ENCODE results near the gene MAST4.

The MAST4 gene

DNA sequence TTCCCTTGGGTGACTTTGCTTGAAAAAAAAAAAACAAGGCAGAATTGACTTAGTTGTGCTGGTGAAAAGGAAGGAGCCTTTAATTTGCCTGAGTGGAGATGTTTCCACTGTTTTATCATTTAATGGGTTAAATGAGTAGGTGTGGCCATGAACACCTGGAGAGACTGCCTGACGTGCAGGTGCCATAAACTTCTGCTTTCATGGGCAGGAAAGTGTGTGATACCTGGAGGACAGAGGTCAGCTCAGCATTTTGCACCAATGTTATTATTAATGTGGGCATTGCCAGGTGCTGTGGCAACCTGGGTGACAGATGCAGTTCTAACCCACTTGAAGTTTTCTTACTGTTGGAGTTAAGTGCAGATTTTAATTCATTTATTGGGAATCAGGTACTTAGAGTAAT, 455.0 kb downstream of the MAST4 start:
- DNase-seq: no peak

DNA sequence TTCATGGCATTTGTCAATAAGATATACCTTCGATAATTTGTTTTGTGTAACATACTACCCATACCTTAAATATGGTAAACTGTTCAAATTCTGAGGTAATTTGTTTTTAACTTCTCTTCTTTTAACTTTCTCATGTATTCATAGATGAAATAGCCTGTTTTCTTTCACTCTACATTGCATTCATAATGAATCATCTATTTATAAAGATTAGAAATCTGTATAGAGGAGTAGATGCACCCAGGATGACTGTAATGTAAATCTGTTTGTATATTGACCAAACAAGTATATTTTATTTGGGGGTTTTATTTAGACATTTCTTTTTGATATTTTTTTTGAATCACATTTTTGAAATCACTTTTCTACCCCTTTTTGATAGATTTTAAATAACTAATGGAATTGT, 455.8 kb downstream of the MAST4 start:
- DNase-seq: no peak

DNA sequence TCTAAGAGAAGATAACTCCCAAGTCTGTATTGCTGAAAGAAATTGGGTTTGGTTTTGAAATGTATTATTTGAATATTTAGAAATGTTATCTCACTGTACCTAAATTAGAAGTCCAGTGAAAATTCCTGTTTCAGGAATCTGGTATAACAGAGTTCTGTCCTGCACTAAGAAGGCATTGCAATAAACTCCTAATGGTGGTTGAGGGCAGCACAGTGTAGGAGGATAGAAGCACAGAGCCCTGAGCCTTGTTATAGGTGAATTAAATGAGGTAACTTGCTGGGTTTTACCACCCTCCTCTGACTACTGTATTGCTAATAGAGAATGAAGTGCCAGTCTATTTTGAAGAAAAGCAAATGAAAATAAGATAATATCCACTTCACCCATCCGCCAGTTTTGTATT, 457.0 kb downstream of the MAST4 start:
- DNase-seq: no peak

DNA sequence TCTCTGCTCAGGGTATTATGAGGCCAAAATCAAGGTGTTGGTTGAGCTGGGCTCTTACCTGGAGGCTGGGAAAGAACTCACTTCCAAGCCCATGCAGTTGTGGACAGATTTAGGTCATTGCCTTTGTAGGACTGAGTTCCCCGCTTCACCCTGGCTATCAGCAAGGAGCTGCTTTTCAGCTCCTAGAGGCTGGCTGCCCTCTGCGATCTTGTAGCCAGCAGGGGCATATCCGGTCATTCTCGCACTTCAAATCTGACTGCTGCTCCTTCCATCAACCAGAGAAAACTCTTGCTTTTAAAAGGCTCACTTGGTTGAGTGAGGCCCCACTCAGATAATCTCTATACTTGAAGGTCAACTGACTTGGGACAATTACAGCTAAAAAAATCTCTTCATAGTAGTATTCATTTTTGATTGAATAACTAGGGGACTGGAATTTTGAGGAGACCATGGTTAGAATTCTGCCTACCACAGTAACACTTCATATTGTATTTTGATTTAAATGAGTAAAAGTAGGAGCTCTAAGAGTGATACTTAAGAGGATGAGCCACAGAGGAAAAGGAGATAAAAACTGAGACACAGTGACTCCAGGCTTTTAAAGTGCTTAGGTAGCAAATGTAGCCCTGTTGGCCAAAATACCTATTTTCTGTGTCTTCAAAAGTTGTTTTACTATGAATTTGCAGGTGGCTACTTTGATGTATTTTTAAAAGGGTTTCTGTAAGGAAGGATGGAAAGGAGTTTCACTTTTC, 463.0 kb downstream of the MAST4 start:
- DNase-seq: no peak

DNA sequence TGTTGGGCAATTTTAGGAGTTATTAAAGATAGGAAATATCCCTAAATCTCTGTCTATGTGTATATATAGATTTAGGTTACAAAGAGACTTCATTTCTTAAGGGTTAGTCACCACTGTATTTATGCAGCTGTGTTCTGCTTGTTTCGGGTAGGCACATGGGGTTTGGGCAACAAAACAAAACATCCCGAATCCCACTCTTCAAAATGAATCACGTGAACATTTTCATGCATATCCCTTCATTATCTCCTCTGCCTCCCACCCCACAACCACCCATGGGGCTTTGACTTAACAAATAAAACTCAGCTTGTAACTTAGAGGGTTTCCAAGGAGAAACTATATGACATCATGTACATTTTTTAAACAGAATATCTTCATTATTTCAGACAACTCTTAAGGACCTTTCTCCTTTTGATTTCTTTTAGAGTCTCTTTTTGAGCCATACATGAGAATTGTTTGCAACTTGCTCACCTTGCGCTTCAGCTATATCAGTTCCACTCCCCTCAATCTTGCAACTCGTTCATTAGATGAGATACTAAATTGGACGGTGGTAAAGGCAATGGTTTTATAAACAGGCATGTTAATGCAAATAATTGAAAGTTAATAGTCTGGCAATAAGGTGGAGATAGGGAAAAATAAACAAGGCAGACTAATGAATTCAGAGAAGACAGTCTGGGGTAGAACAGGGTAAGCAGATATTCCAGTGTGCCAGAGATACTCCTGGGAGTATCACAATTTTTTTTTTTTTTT, 463.7 kb downstream of the MAST4 start:
- DNase-seq: no peak

DNA sequence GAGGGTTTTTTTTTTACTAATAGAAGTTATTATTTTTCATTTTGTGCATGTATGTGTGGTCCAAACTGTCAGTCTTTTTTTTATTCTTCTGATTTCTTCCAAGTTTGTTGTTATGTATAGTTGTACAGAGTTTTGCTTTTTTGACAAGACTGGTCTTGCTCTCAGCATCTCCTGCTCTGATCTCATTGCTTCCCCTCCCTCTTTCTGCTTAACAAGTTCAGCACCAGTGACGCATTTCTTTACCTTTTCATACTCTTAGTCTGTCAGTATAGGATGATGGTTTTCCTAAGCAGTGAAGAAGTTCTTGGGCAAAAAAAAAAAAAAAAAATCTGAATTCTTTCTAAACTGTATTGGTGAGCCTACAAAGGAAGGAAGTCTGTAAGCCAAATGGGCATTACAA, 465.3 kb downstream of the MAST4 start:
- no peak for DNase-seq

DNA sequence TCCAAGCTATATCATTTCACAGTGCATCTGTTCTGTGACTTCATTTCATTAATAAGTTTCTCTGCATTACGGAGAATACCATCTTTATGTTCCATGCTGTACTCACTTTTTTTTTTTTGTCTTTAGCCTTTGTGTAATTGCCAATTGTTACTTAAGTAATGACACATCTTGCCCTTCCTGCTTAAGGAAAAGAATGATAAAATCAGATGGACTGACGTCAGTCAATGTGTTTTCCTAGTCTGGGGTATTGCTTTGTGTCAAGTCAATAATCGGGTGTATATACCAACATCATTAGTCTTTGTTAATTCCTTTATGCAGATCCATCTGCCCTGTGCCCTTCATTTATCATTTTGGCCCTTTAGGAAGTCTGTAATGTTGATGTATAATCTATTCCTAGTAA, 466.9 kb downstream of the MAST4 start:
- DNase-seq: peak in 1 of 5 experiments; percentile 5

DNA sequence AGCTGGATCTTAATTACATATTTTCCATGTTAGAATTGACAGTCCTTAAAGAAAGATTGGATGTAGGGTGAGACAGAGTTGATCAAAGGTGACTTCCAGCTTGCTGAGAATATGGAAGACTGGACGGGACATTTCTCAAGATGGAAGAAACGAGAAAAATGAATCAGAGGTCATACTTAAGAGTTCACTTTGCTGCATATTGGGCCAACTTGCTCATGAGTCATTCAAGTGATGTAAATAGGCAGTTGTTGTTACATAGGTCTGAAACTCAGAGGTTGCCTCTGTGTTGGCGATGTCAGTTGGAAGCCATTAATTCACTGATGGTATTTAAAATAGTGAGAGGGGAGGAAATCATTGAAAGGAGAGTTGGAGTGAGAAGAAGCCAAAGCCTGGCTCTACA, 467.6 kb downstream of the MAST4 start:
- DNase-seq: peak in 1 of 5 experiments; percentile 4

DNA sequence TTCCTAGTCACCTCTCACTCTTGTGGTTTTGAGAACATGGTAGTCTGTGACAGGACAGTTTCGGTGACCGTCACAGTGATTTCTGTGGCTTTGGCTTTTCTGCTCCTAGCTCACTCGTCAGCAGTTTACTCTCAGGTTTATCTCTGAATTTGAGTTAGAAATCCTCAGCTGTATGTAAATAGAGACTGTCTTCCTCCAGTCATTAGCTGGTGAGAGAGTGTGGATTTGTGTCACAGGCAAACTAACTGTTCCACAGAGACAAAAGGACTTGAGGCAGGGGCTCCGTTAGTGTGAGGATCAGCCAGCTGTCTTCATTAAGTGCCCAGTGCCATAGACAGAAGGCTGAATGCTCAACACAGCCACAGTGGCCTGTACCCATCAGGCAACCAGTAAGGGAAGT, 469.0 kb downstream of the MAST4 start:
- peak in 1 of 5 experiments; percentile 86 for DNase-seq

DNA sequence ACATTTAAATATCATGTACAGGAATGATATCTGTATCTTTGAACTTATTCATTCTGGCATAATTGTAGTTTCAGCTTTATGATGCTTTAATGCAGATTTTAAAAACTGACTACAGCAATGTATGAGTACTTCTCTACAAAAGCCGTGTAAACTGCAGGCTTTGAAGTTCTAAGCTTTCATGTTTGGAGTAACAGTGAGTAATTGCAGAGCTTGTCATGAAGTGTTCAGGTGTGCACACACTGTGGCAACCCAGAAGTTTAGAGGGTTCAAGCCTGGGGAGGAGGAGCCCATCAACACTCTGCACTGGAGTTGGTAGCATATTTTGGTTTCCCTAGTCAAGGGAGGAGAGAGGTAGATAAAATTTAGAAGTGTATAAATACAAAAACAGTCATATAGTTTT, 469.5 kb downstream of the MAST4 start:
- peak in 1 of 5 experiments; percentile 11 for DNase-seq

DNA sequence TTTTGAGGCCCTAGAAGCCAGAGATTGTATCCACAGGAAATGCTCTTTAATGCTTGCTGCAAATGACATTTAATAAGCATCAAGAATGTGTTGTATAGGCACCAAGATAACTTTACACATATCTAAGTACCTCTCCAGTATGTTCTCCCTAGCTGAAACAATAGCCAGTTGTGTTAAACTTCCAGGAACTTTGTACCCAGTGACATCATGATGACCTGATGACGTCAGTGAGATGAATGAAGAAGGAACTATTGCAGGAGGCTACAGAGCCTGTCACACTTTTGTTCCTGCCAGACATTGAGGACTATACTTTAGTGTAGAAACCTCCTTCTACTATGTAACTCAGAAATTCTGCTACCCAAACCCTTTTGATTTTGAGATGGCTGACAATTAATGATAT, 470.6 kb downstream of the MAST4 start:
- DNase-seq: no peak

DNA sequence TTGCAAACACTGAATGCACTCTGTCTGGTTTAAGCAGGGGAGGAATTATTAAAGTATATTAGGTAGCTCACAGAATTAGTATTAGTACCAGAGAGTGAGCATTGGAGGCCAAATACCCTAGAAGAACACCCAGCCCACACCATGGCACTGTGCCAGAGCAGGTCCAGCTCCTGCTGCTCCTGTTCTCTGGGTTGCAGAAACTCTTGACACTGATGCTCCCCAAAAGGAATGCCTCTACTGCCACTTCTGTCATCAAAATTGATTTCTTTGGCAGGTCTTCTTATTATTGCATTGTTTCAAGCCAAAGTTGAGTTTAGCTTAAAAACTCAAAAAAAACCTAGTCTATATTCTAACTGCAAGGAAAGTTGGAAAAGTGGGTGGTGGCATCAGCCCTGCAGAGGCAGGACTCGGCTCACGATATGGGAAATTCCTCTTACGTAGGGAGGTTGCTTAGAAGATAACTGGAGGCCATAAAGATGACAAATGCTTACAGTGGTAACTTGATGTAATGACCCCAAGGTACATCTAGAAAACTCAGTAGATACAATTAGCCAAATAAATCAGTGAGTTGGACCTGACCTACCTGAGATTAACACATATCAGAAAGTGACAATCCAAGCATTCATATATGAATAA, 477.0 kb downstream of the MAST4 start:
- DNase-seq: no peak

DNA sequence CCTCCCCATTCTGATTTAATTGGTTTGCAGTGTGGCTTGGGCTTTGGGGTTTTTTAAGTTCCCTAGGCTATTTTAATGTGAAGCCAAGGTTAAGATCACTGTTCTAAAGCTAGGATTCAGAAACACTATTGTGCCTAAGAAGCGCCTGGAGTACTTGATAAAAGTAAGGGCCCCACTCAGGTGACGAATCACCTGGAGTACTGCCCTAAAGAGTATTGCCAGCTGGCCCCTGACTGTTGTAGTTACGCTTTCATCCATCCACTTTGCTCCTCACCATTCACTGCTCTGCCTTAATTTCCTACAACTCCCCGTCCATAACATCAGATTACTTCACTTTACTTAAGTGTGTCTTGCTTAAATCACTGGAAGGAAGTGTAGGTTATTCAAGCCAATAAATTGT, 481.1 kb downstream of the MAST4 start:
- no peak for DNase-seq

DNA sequence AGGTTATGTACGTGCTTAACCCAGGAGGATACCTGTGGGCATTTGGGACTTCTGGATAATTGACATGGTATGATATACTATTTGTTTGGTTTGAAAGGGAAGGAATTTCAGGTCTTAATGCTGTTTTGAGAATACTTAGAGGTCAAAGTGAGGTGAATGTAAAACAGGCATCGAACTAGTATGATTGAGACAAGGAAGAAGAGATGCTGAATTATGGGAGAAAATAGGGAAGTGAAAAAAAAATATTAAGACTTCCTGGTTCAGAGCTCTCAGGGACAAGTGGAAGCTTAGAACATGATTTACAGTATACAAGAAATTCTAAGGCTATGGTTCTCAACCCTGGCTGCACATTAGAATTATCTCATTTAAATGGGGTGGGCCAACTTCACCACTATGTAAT, 485.1 kb downstream of the MAST4 start:
- no peak for DNase-seq

DNA sequence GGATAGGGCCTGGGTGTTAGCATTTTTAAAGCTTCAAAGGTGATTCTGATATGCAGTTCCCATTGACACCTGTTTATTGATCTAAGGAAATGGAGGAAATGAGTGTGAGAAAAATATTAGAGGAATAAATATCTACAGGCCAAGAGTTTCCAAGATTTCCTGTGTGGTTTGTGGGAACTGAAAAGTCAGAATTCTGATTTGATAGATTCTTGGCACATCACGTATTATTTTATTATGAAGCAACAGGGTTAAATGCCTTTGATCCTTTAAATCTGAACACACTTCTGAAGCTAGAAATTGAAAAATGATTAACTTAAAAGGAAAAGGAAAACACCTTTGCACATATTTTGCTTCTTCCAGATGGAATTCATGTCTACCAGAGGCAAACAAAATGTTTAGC, 486.7 kb downstream of the MAST4 start:
- DNase-seq: no peak

DNA sequence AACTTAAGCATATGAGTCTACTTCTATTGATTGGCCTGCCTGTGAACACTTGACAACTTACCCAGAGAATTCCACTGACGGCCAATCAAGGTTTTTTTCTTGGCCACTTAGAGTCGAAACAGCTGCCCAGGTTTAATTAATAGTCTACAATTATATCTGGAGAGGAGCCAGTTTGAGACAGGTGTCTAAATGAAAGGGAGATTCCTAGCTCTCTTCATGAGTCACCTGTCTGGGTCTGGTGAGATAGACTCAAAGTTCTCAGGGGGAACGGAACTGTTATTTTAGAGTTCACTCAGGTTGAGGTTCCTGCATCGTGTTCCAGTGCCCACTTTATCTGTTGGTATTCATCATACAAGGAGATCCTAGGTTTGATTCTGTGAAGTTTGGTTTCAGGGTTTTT, 489.4 kb downstream of the MAST4 start:
- DNase-seq: no peak

DNA sequence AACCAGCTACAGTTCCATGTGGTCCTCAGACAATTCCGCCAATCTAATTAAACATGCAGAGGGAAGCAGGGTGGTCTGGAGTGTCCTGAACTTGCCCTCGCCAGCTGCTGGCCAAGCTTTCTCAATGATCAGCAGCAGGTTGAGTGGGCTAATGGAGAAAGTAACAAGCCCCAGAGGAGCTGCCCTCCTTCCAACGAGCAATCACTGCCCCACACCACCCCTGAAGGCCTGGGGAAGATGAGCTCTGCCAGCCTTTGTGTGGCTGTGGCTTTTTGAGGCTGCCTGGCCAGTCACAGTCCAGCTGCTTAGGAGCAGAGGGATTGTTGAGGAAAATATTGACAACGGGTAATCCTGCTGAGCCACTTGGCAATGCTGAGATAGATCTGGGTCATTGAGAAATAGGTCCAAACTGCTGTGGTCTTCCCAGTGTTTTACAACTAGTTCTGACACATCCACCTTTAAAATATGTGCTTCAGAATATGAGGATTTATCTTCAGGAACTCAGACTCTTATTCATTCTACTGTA, 493.1 kb downstream of the MAST4 start:
- DNase-seq: no peak

DNA sequence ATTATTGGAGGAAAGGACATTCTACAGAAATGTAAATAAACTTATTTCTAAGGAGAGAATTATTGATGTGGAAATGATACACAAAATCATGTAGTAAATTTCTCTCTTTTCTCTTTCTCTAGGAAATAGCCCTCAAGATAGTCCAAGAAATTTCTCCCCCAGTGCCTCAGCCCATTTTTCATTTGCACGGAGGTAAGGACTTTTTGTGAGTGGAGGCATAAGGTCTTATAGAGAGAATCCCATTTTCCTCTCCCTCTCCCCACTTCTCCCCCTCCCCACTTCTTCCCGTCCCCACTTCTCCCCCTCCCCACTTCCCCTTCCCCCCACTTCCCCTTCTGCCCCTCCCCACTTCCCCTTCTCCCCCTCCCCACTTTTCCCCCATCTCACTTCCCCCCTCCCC, 493.8 kb downstream of the MAST4 start:
- DNase-seq: no peak

DNA sequence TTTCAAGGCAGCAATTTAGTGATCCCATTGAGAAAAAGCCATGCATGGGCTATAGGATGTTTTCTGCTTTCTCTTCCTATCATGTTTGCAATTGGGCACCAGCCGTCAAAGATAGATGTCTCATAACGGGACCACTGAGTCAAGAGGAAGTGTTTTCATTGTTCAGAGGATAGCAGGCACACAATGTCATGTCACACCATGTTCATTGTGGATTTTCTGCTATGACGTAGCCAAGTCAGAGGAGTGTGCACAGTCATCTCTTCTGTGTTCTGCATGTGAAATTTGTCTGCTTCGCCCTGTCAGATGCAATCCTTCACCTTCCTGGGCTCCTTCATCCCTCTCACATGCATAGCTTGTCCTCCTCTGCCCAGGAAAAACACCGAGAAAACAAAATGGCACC, 494.4 kb downstream of the MAST4 start:
- DNase-seq: no peak

DNA sequence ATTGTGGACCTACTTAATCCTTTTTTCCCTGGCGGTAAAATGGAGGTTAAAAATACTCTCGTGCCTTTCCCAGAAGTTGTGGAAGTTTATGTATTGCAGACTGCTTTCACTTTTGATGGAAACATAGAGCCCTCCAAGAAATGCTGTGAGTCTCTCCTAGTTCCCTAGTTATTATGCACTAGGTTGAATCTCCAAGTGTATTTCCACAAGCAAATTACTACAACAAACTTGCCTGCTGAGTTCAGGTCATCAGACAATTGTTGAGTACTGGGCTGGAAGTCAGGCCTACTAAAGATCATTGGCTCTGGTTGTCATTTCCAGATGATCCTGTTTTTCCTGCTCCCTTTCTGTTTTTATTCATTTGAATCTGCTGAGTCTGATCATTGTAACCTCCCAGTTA, 496.3 kb downstream of the MAST4 start:
- DNase-seq: no peak

DNA sequence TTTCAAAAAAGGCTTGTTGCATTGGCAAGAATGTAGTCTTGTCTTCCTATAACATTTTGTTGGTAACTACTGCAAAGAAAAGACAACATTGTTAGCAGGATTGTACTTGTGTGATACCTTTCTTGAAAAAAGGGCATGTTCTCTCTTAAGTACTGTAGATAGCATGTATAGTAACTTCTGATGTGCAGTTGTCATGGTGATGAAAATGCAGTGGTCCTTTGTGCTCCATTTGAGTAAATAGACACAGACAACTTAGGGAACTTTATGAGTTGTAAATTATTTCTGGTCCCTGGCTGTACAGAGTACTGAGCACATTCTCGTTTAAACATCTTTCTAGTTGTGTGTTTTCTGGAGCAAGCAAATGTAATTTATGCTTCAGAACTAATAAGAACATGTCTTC, 497.1 kb downstream of the MAST4 start:
- no peak for DNase-seq

DNA sequence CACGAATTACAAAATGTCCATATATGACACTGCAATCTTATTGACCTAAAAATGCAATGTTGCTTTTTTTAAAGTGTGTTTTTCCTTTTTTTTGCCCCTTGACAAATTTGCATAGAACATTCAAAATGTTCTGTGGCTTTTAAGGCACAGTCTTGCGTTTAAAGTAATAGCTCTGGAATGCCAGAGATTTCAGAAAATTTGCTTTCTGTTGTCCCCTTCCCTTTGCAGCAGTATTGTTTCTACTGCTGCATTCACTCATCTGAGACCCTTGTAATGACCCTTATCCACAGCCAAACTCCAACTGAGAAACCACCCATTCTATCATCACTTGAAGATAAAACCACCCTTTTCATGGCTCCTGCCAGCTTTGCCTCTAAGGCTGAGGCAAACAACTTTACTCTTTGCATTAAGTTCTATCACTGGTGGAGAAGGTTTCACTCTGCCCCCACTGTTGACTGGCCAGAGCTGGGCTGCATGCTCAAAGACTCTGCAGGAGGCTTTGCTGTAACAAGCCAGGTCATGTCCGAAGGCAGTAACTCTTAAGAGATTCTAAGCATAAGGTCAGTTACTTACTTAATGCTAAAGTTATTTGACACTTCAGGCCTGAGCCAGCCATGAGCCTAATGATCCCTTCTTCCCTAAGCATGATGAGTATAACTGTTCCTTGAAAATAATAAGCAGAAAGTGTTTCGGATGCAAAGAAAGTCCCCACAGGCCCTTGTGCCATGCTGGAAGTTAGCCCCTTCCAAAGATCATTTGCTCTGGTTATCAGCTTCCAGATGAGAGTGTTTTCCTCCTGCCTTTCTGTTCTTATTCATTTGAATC, 498.5 kb downstream of the MAST4 start:
- DNase-seq: no peak

Measured in T-helper 2 cell (primary cell).